ENCODE measurements around the gene PRKAG2. TPM values are rescaled to one million over a fixed set of nuclear protein-coding genes. Genes with fewer than 3 reads are reported as not detected.

The PRKAG2 gene
- total RNA-seq, 1 experiment from 2014 or later: 28.2 TPM

DNA sequence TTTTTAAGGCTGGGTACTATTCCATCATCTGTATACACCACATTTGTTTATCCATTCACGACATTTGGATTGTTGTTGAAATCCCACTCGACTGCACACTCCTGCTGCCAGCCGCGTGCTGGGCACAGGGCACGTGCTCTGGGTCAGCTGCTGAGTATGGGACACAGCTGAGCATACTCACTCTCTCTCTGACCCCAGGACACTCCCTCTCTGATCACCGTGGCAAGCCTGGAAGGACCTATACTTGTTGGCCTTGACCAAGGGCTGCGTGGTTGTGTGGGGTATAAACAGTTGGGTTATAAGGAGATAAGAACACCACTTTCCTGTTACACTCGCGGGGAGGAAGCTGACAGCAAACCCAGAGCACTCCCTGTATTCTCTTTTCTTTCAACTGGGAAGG, 204.2 kb downstream of the PRKAG2 start:
- Histone ChIP-seq H3K36me3 (peaks cover 10% of the 10 kb centered on the region), H3K4me3 (no peak overlapping the region), H3K27ac (no peak overlapping the region), H3K9me3 (replicated peaks) (no peaks in the 10 kb centered on the region), H3K4me1 (replicated peaks) (peaks cover 5% of the 10 kb centered on the region; the same call in 1 of the 2 replicates), H3K27me3 (replicated peaks) (no peaks in the 10 kb centered on the region)
- no peak for DNase-seq (ENCODE audit: low read depth in 1 of 2, low spot score in 2 of 2)

DNA sequence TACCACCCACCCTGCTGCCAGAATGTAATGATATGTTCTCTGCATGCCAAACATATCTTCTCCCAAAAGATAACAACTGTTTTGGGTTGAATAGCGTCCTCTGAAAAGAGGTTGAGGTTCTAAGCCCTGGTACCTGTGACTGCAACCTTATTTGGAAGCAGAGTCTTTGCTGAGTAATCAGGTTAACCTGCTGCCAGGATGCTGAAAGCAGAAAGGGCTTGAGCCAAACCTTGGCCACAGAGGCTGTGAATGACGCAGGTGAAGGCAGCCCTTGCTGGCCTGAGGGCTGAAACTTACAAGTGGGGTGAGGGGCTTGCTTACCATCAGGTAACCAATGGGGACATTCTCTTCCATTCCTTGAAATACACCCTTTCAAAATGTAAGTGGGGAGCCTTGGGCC, 205.4 kb downstream of the PRKAG2 start:
- no peaks in the 10 kb centered on the region for H3K27me3 ChIP-seq (replicated peaks)
- no peaks in the 10 kb centered on the region for H3K9me3 ChIP-seq (replicated peaks)
- H3K27ac ChIP-seq: no peak overlapping the region
- peaks cover 5% of the 10 kb centered on the region; the same call in 1 of the 2 replicates for H3K4me1 ChIP-seq (replicated peaks)
- DNase-seq (ENCODE audit: low read depth in 1 of 2, low spot score in 2 of 2): no peak
- no peak overlapping the region for H3K4me3 ChIP-seq
- H3K36me3 ChIP-seq: peaks cover 20% of the 10 kb centered on the region

DNA sequence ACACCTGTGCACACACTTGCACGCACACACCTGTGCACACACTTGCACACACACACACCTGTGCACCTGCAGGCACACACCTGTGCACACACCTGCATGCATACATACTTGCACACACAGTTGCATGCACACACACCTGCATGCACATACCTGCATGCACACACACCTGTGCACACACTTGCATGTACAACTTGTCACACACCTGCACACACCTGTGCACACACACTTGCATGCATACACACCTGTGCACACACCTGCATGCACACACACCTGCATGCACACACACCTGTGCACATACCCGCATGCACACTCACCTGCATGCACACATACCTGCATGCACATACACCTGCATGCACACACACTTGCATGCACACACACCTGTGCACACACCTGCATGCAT, 207.2 kb downstream of the PRKAG2 start:
- no peaks in the 10 kb centered on the region for H3K27me3 ChIP-seq (replicated peaks)
- DNase-seq (ENCODE audit: low read depth in 1 of 2, low spot score in 2 of 2): no peak
- H3K4me3 ChIP-seq: no peak overlapping the region
- H3K27ac ChIP-seq: no peak overlapping the region
- peaks cover 5% of the 10 kb centered on the region; the same call in 1 of the 2 replicates for H3K4me1 ChIP-seq (replicated peaks)
- H3K9me3 ChIP-seq (replicated peaks): no peaks in the 10 kb centered on the region; the same call in 1 of the 2 replicates
- H3K36me3 ChIP-seq: peaks cover 20% of the 10 kb centered on the region

DNA sequence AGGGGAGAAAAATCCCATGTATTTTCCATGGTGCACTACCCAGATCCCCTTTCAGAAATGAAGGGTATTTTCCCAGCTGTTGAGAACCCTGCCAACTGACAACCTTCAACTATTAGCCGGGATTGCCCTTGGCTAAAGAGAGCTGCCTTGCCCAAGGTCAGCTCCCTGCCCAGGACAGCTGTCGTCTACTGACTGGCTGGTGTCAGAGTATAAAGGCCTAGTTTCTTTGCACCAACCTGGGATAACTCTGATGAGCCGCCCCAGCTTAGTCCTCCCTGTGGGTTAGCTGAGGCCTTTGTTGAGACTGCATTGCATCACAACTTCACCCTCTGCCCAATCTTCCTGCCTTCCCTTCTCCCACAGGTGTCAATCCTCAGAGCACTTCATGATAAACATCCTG, 210.0 kb downstream of the PRKAG2 start:
- Histone ChIP-seq H3K27ac (no peak overlapping the region), H3K4me1 (replicated peaks) (peaks cover 5% of the 10 kb centered on the region; the same call in 1 of the 2 replicates), H3K36me3 (peaks cover 15% of the 10 kb centered on the region), H3K4me3 (no peak overlapping the region), H3K27me3 (replicated peaks) (no peaks in the 10 kb centered on the region), H3K9me3 (replicated peaks) (no peaks in the 10 kb centered on the region; the same call in 1 of the 2 replicates)
- DNase-seq (ENCODE audit: low read depth in 1 of 2, low spot score in 2 of 2): no peak

DNA sequence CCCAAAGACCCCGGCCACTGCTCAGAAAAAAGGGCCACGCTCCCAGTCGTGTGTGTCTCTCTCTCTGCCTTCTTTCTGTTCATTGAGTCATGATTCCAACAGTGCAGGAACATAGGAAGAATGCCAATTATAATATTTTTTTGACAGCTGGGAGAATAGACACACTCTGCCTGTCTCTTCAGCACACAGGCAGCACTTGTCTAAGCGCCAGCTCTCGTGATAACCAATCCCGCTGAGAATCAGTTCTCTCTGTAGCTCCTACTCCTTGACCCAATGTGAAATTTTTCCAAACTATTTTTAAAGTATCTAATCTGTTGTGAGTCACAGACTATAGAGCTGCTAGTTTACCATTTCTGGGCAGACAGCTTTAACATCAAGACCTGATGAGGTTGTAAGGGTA, 211.5 kb downstream of the PRKAG2 start:
- peaks cover 15% of the 10 kb centered on the region for H3K4me1 ChIP-seq (replicated peaks)
- peaks cover 15% of the 10 kb centered on the region for H3K36me3 ChIP-seq
- H3K4me3 ChIP-seq: no peak overlapping the region
- H3K9me3 ChIP-seq (replicated peaks): no peaks in the 10 kb centered on the region; the same call in 1 of the 2 replicates
- no peak overlapping the region for H3K27ac ChIP-seq
- no peaks in the 10 kb centered on the region for H3K27me3 ChIP-seq (replicated peaks)
- no peak for DNase-seq (ENCODE audit: low read depth in 1 of 2, low spot score in 2 of 2)

DNA sequence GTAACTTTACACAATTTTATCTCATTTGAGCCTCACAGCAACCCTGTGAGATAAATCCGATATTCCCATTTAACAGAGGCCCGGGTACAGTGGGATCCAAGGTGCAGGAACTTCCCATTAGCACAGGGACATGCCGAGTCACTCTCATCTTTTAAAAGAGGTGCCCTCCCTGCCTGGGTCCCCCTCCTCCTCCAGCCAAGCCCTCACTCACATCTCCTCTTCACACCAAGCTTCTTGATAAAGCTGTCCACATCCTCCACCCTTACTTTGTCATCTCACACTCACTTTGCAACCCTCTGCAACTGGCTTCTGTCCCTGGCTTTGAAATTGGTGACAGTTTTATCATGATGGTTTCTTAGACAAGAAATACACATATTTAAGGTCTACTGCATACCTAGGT, 212.6 kb downstream of the PRKAG2 start:
- Histone ChIP-seq H3K4me3 (no peak overlapping the region), H3K27ac (no peak overlapping the region), H3K4me1 (replicated peaks) (peaks cover 26% of the 10 kb centered on the region), H3K9me3 (replicated peaks) (no peaks in the 10 kb centered on the region; the same call in 1 of the 2 replicates), H3K36me3 (peaks cover 15% of the 10 kb centered on the region), H3K27me3 (replicated peaks) (no peaks in the 10 kb centered on the region)
- DNase-seq (ENCODE audit: low read depth in 1 of 2, low spot score in 2 of 2): no peak

DNA sequence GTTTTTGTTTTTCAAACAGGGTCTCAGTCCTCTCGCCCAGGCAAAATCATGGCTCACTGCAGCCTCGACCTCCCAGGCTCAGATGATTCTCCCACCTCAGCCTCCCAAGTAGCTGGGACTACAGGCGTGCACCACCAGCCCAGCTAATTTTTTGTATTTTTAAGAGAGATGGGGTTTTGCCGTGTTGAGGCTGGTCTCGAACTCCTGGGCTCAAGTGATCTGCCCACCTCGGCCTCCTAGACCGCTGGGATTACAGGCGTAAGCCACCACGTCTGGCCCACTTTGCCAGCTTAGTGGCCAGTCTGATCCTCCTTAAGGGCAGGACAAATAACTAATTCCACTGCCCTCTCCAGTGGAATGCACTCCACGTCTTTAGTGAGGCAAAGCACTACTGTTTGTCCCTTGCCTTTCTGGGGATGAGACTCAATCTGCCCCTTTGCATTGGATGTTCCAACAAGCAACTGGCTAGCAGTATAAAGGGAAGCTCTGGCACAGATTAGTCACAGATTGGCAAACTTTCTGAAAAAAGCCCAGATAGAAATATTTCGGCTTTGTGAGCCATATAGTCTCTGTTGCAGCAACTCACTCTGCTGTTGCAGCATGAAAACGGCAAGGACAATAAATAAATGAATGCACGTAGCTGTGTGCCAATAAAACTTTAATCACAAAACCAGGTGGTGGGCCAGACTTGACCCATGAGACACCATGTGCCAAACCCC, 213.4 kb downstream of the PRKAG2 start:
- H3K36me3 ChIP-seq: peaks cover 15% of the 10 kb centered on the region
- no peaks in the 10 kb centered on the region; the same call in 1 of the 2 replicates for H3K9me3 ChIP-seq (replicated peaks)
- DNase-seq (ENCODE audit: low read depth in 1 of 2, low spot score in 2 of 2): no peak
- no peak overlapping the region for H3K27ac ChIP-seq
- H3K4me1 ChIP-seq (replicated peaks): peaks cover 33% of the 10 kb centered on the region
- H3K27me3 ChIP-seq (replicated peaks): no peaks in the 10 kb centered on the region
- H3K4me3 ChIP-seq: no peak overlapping the region

DNA sequence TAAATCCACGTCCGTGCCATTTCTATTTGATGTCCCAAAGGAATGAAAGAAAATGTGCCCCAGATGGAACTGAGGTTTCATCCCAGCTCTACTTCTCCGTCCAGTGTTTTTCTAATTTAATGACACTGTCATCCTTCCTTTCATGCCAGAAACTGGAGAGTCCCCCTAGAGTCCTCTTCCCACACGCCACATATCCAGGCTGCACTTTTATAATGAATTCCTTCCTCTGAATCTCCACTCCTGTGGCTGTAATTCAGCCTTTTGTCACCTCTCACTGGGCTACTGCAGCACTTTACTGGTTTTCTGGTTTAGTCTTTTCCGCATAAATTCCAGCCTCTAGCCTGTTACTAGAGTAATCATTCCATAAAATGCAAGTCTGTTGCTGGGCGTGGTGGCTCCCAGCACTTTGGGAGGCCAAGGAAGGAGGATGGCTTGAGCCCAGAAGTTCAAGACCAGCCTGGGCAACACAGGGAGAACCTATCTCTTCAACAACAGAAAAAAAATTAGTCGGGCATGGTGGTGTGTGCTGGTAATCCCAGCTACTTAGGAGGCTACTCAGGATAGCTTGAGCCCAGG, 214.6 kb downstream of the PRKAG2 start:
- Histone ChIP-seq H3K27me3 (replicated peaks) (no peaks in the 10 kb centered on the region), H3K27ac (no peak overlapping the region)

DNA sequence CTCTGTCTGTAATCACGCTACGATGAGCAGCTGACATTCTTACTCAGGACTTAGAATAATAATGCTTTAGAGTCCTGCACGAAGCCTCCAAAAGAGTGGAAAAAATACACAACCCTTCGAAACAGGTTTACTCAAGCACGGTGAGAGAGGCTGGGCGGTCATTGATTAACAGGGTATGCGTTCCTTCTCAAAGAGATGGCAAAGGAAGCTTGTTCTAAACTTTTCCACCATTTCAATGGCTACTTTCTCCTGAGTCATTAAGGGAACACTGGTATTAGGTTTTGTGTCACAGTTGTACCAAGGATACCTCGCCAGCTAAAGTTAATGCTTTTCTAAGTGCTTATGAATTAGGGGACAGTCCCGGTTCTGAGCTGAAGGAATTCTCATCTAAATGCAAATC, 215.3 kb downstream of the PRKAG2 start:
- Histone ChIP-seq H3K4me3 (no peak overlapping the region), H3K36me3 (no peaks in the 10 kb centered on the region; the same call in 1 of the 2 replicates), H3K4me1 (replicated peaks) (peaks cover 33% of the 10 kb centered on the region), H3K27me3 (replicated peaks) (no peaks in the 10 kb centered on the region), H3K27ac (no peak overlapping the region), H3K9me3 (replicated peaks) (no peaks in the 10 kb centered on the region; the same call in 1 of the 2 replicates)
- no peak for DNase-seq (ENCODE audit: low read depth in 1 of 2, low spot score in 2 of 2)

More for the DNA sequence above, 214.6 kb downstream of the PRKAG2 start:
- Histone ChIP-seq H3K4me1 (replicated peaks) (peaks cover 33% of the 10 kb centered on the region), H3K36me3 (peaks cover 6% of the 10 kb centered on the region), H3K4me3 (no peak overlapping the region), H3K9me3 (replicated peaks) (no peaks in the 10 kb centered on the region; the same call in 1 of the 2 replicates)
- no peak for DNase-seq (ENCODE audit: low read depth in 1 of 2, low spot score in 2 of 2)

DNA sequence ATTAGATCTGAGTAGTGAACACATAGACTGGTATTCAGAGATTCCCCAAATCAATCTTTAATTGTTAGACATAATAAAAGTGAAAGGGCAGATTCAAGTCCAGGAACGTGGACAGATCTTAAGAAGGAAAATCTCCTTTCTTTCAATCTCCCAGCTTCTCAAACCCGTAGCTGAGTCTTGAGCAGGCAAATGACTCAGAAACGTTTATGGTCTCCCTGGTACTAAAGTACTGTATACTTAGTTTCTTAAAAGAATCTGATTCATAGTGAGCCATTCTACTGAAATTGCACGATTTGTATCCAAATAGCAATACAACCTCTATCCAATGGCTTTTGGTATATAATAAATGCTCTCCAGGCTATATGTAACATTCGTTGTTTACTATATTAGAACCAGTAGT, 216.8 kb downstream of the PRKAG2 start:
- Histone ChIP-seq H3K27me3 (replicated peaks) (no peaks in the 10 kb centered on the region), H3K36me3 (no peaks in the 10 kb centered on the region), H3K4me1 (replicated peaks) (peaks cover 33% of the 10 kb centered on the region), H3K4me3 (no peak overlapping the region), H3K9me3 (replicated peaks) (no peaks in the 10 kb centered on the region), H3K27ac (peak overlapping the region; percentile 62)
- DNase-seq (ENCODE audit: low read depth in 1 of 2, low spot score in 2 of 2): peak in 1 of 2 experiments; percentile 45

DNA sequence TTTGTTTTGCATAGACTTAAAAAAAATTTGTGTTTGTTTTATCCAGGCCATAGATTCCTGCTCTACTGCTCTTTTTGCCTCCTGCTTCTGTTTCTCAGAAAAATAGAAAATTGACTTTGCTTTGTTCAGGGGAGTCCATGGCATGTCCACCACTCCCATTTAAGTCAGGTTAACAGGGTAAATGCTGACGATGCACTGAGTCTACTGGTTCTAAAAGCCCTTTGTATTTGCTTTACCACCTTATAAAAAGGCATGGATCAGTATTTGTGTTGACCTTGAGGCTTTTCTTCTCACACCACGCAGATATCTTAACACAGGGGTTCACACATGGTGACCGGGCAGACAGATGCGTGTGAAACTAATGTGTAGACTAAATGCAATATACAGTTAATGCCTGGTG, 217.7 kb downstream of the PRKAG2 start:
- H3K36me3 ChIP-seq: no peaks in the 10 kb centered on the region
- no peak for DNase-seq (ENCODE audit: low read depth in 1 of 2, low spot score in 2 of 2)
- H3K4me1 ChIP-seq (replicated peaks): peaks cover 33% of the 10 kb centered on the region
- no peaks in the 10 kb centered on the region for H3K9me3 ChIP-seq (replicated peaks)
- no peaks in the 10 kb centered on the region for H3K27me3 ChIP-seq (replicated peaks)
- no peak overlapping the region for H3K27ac ChIP-seq
- no peak overlapping the region for H3K4me3 ChIP-seq

DNA sequence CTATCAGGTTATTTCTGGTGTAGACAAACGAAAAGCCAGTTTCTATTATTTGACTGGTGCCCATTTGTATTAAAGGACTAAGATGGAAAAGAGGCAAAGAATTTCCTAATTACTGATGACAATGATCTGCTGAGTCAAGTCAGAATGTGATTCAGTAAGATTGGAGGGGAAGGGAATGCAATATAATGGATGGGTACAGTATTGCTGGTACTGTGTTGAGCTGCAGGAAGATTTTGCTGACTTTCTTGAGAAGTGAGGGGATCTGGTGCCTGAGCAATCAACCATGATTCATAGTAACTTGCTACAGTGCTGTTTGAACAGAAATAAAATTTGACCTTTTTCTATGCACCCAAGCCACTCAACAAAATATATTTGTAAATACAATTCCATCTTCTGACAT, 218.1 kb downstream of the PRKAG2 start:
- DNase-seq (ENCODE audit: low read depth in 1 of 2, low spot score in 2 of 2): no peak
- Histone ChIP-seq H3K4me3 (no peak overlapping the region), H3K27me3 (replicated peaks) (no peaks in the 10 kb centered on the region), H3K9me3 (replicated peaks) (no peaks in the 10 kb centered on the region), H3K27ac (no peak overlapping the region), H3K36me3 (no peaks in the 10 kb centered on the region), H3K4me1 (replicated peaks) (peaks cover 33% of the 10 kb centered on the region)

DNA sequence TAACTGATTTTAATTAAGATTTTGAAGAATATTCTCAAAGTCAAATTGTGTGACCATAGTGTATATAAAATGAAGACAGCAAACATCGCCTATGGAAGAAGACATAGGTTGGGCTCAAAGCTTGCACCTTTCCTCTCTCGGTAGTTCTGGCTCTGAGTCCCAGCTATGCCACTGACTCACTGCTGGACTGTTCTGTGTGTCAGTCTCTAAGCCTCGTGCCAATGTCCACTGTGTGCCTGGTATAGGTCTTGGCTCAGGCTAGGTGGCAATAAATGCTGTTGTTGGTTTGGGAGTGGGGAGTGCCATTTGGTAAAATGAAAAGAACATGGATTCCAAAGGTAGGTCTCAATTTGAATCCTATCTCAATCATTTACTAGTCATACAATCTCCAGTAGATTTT, 219.7 kb downstream of the PRKAG2 start:
- Histone ChIP-seq H3K9me3 (replicated peaks) (no peaks in the 10 kb centered on the region), H3K27me3 (replicated peaks) (no peaks in the 10 kb centered on the region), H3K27ac (no peak overlapping the region), H3K36me3 (no peaks in the 10 kb centered on the region), H3K4me3 (no peak overlapping the region), H3K4me1 (replicated peaks) (peaks cover 33% of the 10 kb centered on the region)
- no peak for DNase-seq (ENCODE audit: low read depth in 1 of 2, low spot score in 2 of 2)

DNA sequence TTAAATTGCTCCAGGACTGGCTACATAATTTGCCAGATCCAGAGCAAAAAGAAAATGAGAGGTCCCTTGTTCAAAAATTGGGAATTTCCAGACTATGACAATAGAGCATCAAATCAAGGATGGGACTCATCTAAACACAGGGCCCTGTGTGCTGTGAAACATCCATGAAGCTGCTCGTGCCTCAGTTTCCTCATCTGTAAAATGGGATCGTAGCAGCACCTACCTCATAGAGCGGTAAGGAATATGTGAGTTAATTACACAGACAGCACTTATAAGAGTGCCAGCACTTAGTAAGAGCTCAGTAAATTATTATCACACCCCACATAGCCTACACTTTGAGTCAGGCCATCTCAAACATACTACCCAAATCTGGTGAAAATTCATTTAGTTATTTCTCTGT, 221.4 kb downstream of the PRKAG2 start:
- peaks cover 35% of the 10 kb centered on the region for H3K4me1 ChIP-seq (replicated peaks)
- DNase-seq (ENCODE audit: low read depth in 1 of 2, low spot score in 2 of 2): no peak
- no peaks in the 10 kb centered on the region for H3K27me3 ChIP-seq (replicated peaks)
- no peaks in the 10 kb centered on the region for H3K36me3 ChIP-seq
- H3K27ac ChIP-seq: no peak overlapping the region
- H3K4me3 ChIP-seq: no peak overlapping the region
- no peaks in the 10 kb centered on the region for H3K9me3 ChIP-seq (replicated peaks)
